NCI-H774 (cell line): Measurements from ENCODE around the gene ESYT1.
"Not testable (repeated sequence)": the region's sequence is repeated elsewhere in the genome, so short reads cannot be mapped to it uniquely, and the experiment has no call there.

Experiments
- DNase-seq: peaks from one replicate; lab custom pipeline; 2025; lab: John Stamatoyannopoulos, UW

The ESYT1 gene

DNA sequence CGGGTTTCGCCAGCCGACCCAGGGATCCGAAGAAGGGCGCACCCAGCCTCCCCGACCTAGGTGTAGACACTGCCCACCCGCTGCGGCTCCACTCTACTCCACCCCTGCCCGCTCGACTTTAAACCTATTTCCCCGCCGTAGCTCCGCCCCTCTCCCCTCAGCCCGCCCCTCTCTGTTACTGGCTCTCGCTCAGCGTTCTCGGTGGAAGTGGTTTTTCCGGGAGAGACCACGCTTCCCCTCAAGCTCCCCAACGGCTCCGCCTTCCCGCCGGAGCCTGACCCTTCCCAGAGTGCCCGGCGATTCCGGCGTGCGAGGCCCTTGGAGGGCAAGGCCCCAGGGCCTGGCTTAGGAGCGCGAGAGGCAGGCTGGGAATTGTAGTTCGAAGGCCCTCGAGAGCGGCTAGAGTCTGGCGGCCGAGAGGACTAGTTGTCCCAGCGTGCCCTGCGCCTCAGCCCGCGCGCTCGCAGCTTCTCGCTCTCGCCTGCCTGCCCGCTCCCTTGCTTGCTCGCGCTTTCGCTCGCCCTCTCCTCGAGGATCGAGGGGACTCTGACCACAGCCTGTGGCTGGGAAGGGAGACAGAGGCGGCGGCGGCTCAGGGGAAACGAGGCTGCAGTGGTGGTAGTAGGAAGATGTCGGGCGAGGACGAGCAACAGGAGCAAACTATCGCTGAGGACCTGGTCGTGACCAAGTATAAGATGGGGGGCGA is 23.8 kb upstream of the ESYT1 start, which contains the start of gene PA2G4:
PA2G4 (plus strand) TSS at position 451 of the 706 bp plus-strand sequence; CDS start at position 630, 179 bp downstream.
- DNase-seq: peak; percentile 100

DNA sequence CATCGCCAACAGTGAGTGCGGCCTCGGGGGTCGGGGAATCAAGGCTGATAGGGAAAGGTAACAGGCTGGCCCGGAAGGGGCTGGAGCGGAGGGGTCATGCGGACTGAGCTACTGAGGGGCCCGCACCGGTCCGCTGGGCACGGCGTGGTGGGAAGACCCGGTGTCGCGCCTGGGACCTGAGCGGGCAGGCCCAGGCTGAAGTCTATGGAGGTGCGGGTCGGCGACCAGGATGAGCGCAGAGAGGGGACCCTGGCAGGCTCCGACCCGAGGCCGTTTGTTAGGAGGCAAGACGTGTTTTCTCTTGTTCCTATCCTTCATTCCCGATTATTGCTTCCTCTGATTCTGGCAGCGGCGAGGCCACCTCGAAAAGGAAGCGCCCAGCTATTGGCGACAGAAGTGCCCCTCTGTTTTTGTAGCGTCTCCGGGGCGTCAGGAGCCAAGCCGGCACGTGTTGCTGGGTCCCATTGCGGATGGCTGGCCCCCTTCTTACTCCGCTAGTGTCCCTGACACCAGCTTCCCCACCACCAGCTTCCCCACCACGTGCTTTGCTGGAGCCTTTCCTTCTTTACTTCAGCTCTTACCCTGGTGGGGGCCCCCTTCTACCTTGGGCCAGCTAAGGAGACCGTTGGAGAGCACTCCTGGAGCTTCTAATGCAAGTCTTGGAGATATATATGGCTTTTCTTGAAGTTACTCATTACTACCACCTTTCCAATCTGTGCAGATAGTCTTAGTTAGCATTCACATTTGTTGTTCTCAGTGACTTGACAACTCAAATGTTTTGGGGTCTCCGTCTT is 23.1 kb upstream of the ESYT1 start:
- DNase-seq: no peak

DNA sequence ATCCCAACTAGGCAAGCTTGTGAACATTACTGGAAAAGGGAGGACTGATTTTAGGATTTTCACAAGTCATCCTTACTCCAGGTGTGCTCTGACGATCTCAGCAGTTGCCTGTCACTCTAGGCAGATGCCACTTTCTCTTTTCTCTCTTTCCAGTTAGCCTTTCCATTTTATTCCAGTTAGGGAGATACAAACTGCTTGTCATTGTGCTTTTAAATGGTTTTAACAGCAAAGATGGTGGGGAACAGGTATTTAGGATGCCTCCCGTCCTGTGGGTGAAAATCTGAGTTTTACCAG is 22.5 kb upstream of the ESYT1 start:
- DNase-seq: no peak

DNA sequence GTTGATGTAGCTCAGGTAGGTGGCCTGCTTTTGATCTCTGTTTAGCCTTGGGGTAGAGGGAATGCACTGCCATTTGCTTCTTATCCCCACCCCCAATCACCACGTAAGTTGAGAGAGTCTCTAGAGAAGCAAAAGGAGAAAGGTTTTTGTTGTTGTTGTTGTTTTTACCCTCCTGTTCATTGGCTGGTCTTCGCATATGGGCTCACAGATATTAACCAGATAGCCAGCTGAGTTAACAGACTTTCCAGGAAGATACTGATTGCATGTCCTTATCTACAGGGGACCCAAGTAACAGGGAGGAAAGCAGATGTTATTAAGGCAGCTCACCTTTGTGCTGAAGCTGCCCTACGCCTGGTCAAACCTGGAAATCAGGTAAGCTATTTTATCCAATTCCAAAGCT is 20.8 kb upstream of the ESYT1 start:
- DNase-seq: no peak

DNA sequence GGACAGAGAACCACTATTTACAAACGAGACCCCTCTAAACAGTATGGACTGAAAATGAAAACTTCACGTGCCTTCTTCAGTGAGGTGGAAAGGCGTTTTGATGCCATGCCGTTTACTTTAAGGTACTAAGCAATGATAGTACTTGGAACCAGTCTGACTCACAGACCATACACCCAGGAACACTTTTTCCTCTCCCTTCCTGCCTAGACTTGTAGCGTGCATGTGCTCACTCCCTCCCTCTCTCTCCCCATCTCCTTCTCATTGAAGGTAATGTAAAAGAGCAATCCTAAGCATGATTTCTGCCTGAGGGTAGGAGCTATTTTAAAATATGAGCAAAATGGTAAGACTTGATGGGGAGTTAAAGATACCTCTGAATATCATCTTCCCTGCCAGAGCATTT is 17.5 kb upstream of the ESYT1 start:
- no peak for DNase-seq

DNA sequence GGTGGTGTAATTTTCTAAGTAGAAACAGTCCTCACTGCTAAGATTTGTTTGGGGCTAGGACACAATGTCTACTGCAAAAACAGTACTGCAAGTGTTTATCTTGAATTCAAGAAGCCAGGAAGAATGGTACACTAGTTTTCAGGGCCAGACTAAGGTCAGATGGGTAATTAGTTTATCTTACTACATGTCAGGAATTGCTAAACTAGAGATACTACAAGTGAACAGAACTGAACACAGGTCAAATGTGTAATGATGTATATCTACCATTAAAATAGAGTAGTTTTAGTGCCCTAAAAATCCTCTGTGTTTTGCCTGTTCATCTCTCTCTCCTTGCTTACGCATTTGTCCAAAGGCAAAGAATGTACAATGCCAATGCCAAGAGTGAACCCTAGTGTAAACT is 14.0 kb upstream of the ESYT1 start:
- DNase-seq: no peak

DNA sequence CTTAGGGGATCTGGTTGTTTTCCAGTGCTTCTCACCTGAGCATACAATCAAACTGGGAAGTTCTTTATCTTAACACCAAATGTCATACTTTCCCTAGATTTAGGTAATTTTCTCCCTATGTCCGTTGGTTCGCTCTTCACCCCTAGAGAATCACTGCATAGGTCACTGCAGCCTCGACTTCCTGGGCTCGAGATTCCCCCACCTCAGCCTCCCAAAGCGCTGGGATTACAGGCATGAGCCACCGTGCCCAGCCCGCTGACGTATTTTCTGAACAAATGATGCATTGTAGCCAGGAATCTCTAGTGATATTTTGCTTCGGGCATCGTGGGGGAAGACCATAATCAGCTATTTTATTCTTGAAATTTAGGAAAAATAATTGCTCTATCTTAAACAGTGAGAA is 12.7 kb upstream of the ESYT1 start:
- DNase-seq: peak; percentile 48

DNA sequence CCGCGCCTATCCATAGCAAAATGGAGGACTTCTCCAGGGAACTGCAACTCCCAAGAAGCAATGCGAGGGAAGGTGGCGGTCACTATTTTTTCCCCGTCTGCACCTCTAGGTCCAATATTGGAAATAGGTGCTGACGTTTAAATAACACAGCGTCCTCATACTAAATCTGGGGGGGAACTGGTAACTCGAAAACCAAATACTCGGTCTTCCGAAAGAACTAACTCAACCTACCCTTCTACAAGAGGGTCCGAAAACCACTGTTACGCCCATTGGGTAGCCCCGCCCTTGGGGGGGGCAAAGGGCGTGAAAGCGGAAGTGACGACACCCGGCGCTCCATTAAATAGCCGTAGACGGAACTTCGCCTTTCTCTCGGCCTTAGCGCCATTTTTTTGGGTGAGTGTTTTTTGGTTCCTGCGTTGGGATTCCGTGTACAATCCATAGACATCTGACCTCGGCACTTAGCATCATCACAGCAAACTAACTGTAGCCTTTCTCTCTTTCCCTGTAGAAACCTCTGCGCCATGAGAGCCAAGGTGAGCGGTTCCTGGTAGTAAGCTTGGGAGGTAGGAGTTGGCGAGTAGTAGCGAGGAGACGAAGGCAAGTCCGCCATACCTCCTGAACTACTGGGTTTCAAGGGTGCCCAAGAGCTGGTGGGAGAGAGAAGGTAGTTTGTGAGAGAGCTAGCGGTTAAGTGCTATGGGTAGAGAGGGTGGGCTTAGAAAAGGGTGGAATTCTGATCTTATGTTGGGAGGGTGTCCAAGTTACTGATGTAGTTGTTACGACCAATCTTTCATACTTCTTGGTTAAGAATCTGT is 11.6 kb upstream of the ESYT1 start, which contains the start of gene RPL41:
RPL41 (plus strand) TSS at position 367 of the 815 bp plus-strand sequence.
- DNase-seq: peak; percentile 97

DNA sequence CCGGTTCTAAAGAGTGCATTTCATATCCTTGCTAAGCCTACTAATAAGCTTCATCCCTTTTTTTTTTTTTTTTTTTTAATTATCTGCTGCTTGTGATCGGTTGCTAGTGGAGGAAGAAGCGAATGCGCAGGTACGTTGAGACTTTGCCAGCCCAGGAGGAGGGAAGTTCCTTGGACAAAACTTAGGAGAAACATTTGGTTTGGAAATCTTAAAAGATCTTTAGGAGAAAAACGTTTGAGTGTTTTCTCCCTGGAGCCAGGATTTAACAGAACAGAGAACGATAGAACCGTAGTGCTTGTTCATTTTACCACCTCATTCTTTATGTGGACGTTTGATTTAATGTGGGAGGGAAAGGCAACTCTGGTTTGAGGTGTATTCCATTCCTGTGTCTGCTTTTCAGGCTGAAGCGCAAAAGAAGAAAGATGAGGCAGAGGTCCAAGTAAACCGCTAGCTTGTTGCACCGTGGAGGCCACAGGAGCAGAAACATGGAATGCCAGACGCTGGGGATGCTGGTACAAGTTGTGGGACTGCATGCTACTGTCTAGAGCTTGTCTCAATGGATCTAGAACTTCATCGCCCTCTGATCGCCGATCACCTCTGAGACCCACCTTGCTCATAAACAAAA is 10.9 kb upstream of the ESYT1 start:
- not testable (repeated sequence) for DNase-seq

DNA sequence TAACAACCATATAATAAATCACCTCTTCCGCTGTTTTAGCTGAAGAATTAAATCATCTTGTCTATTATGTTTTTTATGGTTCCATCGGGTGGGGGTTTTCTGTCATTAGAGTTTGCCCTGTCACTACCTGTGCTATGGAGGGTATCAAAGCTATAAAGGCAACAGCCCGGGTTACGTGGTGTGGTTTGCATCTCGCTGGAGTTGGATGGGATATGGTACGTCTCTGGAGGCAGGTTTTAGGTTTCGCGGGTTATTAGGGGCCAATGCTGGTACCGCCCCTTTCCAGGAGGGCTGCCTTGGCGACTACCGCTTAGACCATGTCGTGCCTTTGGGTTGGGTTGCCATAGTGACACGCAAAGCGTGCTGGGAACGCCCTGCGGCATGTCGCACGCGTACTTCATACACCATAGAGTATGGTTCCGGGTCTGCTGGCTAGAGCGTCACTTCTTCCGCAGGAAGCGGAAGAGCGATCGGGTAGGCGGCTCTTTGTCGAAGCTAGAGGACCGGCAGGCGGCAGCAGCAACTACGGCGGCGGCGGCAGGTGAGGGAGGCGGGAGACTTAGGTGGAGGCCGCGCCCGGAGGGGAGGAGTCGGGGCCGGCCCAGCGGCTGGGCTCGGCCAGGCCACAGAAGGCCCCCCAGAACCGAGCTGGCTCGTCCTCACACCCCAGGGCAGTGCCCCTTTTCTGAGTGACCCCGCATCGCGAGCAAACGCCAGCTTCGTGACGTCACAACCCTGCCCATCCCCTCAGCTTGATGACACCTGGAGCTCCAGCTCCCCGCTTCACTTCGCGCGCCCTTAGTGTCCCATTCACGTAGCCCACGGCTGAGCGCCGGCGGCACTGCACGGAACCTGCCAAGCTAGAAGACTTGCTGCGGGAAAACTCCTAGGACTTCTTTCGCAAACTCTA is 10.0 kb upstream of the ESYT1 start, which contains the start of gene ZC3H10:
ZC3H10 (plus strand) TSS at position 489 of the 910 bp plus-strand sequence. CDS start 2,297 bp downstream, outside the sequence.
- DNase-seq: peak; percentile 100

DNA sequence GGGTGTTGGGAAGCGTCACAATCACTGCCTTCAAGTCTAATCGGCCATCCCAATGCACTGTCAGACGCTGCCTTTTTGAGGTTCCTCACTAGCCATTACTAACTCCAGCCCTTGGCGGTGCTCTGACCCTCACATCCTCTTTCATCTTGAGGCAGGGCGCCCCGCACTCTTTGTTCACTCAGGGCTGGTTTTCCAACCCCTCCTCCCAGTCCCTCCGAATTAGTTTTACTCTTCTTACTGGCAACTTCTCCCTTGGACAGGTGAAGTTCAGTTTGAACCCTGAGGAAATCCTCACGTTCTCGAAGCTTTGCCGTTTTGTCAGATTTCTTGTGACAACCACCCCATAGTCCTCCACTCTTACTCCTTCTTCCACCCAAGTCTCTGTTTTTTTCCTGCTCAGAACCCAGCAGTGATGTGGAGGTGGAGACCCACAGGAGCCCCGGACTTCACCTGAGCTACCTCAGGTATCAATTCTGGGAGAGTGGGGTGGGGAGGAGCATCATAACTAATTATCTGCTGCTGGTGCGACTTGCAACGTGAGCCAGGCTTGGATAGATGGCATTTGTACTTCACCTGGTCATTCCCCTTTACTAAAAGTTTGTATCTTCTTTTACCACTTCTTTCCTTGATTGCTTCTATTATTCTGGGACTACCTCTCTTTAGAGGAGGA is 9.2 kb upstream of the ESYT1 start:
- no peak for DNase-seq

DNA sequence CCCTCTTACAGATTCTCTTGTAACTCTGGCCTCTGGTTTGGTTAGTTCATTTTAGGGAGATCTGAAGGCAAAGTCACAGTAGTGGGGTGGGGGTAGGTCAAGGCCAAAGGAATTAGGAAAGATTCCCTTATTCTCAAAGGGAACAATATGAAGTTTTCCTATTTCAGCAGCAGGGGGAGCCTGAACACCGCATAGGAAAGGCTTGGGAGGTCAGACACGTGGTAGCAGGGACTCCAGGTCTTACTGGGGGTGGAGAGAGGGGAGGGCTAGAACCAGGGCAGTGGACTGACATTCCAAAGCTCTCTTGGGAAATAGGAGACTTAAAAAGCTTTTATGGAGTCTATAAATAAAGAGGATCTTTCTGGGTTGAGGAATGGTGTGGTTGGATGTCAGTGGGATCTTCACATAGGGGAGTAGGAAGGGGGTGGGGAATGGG is 8.7 kb upstream of the ESYT1 start:
- peak; percentile 81 for DNase-seq

DNA sequence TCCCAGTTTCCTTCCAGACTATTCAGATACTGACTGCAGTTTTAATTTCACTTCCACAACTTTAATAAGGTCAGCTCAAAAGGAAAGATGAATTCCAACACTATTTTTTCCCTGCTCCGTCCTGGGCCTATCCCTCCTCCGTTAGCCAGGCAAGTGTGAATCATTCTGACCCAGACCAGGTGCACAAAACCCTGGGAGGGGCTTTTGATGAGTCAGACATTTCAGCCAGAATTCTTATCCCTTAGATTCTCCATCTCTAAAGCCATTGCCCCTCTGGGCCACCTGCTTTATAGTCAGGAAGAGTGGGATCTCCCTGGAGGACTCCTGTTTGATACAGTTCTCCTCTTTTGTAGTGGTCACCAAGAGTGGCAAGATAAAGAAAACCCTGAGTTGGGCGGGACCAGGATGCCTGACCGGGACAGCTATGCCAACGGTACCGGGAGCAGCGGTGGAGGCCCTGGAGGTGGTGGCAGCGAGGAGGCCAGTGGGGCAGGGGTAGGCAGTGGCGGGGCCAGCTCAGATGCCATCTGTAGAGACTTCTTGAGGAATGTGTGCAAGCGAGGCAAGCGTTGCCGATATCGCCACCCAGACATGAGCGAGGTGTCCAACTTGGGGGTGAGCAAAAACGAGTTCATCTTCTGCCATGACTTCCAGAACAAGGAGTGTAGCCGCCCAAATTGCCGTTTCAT is 7.8 kb upstream of the ESYT1 start:
- DNase-seq: no peak

DNA sequence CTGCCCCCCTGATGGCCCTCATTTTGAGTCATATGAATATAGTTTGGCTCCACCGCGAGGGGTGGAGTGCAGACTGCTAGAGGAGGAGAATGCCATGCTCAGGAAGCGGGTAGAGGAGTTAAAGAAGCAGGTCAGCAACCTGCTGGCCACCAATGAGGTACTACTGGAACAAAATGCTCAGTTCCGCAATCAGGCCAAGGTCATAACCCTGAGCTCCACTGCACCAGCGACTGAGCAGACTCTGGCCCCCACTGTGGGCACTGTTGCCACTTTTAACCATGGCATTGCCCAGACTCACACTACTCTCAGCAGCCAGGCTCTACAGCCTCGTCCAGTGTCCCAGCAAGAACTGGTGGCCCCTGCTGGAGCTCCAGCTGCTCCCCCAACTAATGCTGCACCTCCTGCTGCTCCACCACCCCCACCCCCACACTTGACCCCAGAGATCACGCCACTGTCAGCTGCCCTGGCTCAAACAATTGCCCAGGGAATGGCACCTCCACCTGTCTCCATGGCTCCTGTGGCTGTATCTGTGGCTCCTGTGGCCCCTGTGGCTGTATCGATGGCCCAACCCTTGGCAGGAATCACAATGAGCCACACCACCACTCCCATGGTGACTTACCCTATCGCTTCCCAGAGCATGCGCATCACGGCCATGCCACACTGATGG is 6.7 kb upstream of the ESYT1 start:
- no peak for DNase-seq

DNA sequence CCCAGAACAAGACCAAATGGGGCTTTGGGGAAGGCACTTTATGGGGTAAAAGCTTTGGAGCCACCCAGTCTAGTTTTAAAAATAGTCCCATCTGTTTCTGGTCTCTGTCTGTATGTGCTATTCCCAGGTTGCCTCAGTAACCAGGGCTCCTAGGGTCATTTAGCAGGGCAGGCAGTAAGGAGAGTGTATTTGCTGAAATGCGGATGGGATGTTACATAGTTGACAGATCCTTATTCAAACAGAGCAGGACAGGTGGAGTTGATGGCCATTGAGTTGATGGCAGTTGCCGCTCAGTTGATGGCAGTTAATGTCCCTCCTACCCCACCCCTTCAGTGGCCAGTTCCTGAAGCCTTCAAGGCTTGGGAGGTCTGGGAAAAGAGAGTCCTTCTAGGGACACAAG is 5.4 kb upstream of the ESYT1 start:
- peak; percentile 78 for DNase-seq

DNA sequence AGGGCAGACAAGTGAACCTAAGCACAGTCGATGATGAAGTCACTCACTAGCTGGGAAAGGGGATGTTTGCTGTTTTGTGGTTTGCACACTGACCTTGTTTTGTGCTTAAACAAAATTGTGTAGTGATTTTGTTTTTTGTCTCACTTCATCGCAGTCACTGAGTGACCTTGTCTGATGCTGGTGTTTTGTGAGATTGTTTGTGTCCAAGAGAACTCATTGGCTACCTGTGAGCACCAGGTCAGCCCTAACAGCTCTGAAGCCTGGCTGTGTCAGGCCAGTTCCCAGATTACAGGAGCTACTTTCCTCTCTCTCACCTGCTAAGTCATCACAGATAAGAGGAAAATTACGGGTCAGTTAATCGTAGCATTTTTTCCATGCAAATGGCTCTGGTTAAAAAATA is 3.9 kb upstream of the ESYT1 start:
- DNase-seq: no peak

DNA sequence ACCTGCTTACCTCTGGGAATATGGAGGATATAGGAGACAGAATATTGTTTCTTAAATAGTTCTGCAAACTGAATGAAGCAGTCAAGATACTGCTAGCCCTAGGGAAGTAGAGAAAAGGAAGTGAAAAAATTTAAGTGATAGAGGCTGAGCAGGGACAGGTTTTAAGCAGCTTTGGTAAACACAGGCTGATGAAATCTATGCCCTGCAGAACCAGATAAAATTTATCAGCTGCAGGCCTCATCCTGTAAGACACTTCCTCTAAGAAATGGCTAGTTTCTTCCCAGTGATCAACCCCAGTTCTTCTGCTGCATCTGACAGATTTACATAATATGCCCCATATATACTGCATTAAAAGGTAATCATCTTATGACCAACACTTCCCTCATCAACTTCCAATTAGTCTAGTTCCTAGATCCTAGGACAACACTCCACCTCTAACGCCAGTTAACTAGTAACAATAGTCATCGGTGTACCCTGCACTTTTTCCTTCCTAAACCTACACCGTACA is 1.3 kb upstream of the ESYT1 start:
- no peak for DNase-seq

DNA sequence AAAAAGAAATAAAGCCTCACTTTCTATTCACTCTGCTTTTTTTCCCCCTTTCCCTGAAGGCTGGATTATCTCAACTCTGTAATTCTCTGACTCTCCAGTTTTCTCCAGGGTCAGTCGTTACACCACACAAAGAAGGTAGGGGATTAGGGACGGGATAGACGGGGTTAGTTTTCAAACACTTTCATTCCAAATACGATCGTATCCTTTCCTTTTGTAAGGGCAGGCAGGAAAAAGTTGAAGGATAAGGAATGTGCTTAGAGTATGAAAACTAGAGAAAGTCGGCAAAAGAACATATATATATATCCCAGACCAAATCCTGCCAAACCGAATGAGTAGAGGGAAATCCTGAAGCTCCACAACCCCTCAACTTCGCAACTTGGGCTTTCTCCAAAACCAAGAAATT is 581 bp upstream of the ESYT1 start:
- DNase-seq: no peak

DNA sequence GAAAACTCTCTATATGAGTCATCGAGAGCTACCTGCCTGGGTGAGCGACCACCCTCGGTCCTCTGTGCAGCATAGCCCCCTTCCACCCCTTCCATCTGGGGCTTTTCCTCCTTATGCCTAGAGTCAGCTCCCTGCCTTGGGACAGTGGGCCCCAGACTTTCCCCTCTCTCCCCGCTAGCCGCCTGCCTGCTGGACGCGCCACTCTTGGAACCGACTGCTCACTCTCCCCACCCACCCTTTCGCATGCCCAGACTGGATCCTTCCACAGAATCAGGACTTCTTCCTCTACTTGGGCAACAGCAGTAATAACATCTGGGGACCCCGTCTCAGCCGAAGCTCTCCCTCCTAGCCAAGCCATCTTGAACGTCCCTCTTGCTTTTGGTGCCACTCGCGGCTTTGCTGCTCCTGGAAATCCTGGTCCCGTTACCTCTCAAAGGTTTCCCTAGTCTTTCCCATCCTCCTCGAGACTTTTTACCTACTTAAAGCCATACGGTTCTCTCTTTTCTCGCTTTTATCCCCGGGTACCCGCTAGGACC is 671 bp downstream of the ESYT1 start:
- no peak for DNase-seq
